HCEC 1CT (cell line): Measurements from ENCODE around the gene LRRC2.
A peak's percentile ranks its signal among the peaks of the same experiment; 100 is the strongest.
"Not testable (repeated sequence)": the region's sequence is repeated elsewhere in the genome, so short reads cannot be mapped to it uniquely, and the experiment has no call there.

Experiments used
- DNase-seq: peaks from one replicate; pipeline ENCODE4 v3.0.0-alpha.2; 2017

The LRRC2 gene

DNA sequence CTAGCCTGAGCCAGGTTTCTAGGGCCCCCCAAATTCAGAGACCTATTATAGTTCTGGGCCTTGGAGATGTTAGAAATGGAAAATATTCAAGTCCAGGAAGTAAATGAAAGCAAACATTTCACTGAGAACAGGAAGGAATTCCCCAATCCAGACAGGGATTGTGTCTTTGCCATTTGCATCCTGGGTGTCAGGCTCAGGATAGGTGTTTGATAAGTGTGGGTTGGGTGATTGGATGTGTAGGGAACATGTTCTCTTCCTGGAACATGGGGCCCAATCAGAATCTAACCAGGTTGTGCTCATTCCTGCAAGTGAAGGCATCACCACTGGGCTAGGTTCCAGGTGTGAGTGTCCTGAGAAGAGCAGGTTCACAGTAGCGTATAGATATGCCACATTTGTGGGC, 14.6 kb upstream of the LRRC2 start:
- DNase-seq = no peak

- DNase-seq = no peak
Measured at GRCh38 chr3:46579756-46580286, 13.7 kb upstream of the LRRC2 start.

DNA sequence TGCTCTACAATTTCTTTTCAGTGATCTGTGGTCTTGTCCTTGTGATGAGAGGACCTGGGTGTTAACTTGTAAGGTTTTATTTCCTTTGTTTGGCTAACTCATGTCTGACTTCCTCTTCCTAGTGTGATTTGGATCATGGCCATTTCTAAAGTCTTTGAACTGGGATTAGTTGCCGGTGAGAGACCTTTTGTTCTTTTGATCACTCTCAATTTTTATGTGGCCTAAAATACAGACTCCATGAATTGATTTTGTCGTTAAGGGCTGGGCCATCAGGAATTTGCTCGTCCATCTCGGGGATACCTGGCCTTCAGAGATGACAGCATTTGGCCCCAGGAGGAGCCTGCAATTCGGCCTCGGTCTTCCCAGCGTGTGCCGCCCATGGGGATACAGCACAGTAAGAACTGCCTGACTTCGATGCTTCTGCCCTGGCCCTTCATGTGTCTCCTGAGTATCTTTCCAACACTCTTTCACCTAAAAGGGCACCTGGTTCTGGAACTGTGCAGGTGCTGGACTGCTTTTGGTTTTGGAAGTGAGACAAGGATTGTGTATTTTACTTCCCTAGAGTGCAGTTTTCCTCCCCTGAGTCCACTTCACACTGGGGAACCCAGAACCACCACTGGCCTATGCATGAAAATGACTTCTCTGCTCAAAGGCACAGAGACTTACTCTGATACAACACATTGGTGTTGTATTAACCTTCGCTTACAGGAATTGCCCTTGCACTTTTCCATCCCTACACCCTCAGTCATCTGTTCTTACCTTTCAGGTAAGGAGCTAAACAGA, 13.1 kb upstream of the LRRC2 start:
- DNase-seq = no peak

- DNase-seq = not testable (repeated sequence)
Measured at GRCh38 chr3:46577580-46578249, 11.6 kb upstream of the LRRC2 start.

DNA sequence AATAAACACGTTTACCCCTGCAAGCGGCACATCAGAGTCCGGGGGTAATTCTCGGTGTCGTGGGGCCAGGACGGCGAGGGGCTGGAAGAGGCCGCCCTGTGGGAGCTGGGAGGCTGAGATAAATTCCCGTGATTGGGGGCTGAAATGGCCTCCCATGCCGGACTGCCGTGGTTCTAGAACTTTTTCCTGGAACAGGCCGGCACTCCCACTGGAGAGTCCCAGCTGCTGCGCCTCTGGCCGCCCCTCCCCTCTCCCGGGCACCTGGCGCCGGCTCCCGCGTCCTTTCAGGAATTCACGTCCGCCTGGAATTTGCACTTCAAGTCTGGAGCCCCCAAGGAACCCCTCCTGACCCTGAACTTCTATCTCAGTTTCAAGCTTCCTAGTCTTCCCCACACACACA, 10.8 kb upstream of the LRRC2 start:
- no peak for DNase-seq

DNA sequence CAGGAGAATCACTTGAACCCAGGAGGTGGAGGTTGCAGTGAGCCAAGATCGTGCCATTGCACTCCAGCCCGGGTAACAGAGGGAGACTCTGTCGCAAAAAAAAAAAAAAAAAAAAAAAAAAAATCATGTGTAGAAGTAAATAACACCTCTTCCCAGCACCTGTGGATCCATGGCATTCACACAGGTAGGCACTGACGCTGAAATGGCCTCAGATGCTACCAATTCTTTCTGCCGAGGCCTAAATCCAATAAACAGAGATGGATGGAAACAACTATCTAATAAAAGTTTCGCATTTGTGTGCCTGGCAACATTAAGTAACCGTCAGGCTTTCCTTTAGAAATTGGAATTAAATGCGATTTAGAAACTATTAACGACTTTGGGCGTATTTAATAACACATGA, 10.3 kb upstream of the LRRC2 start:
- no peak for DNase-seq

GRCh38 chr3:46575577-46576222, 9.6 kb upstream of the LRRC2 start:
- no peak for DNase-seq

DNA sequence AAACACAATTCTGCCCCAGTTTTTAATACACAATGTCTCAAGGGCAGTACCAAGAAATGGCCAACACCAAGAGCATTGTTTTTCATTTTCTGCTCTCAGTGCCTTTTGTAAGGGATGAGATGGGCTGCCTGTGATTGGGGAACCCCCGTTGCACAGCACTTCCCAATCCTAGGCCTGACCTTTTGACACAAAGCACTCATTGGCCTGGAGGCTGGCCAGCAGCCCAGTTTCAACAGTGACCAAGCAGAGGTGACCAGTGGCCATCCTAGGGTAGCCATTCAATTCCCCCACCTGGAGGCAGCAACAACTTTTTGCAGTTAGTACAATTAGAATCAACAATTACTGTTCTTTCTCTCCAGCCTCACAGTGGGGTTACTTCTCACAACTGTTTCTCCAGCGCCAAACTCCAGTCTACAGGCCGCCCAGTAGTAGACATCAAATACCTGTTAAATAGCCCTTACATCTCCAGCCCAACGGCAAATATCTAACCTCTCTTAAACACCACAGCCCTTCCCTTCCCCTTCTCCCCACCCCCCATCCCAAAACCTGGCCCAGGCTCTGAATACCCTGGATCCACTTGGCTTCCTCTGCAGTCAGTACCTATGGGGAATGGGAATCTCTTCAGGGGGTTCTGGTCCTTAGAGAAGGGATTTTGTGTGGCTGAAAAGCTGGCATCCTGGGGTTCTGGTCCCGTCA, 8.9 kb upstream of the LRRC2 start:
- DNase-seq = no peak

DNA sequence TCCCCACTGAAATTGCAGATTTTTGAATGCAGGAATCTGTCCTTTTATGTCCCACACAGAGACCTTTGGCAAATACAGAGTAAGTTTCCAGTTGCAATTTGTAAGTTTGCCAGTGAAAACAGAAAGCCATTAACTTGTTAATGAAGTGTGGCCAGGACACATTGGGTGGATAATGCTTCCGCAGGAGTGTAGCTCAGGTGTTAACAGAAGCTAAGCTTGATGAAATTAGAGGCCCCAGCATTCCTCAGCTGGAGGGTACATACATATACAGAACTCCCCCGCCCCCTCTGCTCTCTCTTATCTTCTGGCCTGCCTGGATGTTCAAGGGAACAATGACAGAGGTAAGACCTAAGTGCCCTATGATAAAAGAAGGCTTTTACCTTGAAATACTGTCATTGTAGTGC, 8.1 kb upstream of the LRRC2 start:
- no peak for DNase-seq

GRCh38 chr3:46573701-46574100, 7.6 kb upstream of the LRRC2 start:
- DNase-seq = no peak

- no peak for DNase-seq
Measured at GRCh38 chr3:46571684-46572083, 5.6 kb upstream of the LRRC2 start.

GRCh38 chr3:46565607-46566039, 479 bp downstream of the LRRC2 start:
- DNase-seq = no peak

DNA sequence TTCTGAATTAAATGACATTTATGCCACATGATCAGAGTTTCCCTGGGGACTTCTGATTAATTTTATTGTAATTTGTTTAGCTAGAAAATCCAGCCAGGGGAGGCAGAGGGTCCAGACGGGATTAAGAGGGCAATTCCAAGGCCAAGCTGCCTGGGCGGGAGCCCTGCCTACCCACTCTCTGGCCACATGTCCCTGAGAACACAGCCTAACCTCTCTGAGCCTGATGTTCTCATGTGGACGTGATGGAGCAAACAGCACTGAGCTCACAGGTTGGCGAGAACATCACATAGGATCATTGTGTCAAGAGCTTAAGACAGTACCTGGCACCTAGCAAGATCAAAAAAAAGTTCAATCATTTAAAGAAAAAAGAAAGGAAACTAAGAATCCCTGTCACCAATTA, 1.0 kb downstream of the LRRC2 start:
- no peak for DNase-seq

- DNase-seq = no peak
Measured at GRCh38 chr3:46564190-46565021, 1.7 kb downstream of the LRRC2 start.

- no peak for DNase-seq
Measured at GRCh38 chr3:46561951-46562350, 4.2 kb downstream of the LRRC2 start.

- no peak for DNase-seq
Measured at GRCh38 chr3:46561511-46561910, 4.6 kb downstream of the LRRC2 start.

- DNase-seq = no peak
Measured at GRCh38 chr3:46559091-46559704, 6.9 kb downstream of the LRRC2 start.

DNA sequence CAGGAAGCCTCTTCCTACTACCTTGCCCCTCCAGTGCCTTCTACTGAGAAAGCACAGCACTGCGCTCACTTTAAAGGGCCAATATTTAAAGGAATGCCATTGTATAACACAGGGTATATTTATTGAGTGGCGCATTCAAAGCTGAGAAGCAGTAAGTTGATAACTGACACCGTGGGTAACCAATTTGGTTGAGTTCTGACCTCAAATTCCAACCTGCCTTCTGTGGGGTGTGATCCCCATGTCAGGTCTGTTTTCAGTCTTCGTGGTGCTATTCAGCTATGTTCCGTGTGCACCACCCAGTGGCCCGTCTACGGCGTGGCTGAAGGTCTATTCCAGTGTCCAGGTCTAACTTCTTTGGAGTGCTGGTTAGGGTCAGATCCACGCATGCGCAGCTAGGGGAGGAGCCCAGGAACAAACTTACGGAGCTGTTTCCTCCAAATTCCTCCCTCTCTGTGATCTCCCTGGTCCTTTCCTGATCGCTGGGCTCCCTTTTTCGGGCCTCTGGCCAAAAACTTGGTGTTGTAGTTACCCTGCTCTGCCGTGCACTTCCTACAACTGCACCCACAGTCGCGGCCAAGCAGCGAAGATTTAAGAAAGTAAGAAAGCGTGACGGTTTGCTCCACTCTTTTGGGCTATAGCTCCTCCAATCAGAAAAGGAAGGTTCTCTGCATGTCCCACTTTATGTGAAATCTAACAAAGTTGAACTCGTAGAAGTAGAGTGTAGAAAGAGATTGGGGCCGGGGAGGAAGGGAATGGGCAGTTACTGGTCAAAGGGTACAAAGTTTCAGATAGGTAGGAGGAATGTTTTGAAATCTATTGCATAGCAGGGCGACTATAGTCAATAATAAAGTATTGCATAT, 7.7 kb downstream of the LRRC2 start:
- peak; percentile 91 for DNase-seq

DNA sequence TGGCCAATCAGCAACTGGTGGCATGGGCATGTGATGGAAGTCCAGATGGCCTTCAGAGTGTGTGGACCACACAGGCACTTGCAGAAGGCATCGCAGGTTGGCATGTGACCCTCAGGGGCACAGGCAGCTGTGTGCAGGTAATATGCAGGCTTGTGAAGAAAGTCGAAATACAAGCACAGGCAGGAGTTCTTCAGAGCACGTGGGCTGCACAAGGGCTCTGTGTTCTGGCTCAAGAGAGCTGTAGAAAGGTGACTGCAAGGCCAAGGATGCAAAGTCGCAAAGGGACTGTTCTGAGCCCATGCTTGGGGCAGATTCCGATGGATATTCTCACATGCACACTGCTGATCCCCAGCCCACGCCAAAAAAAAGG, 8.3 kb downstream of the LRRC2 start:
- DNase-seq = no peak

- no peak for DNase-seq
Measured at GRCh38 chr3:46553154-46553553, 12.9 kb downstream of the LRRC2 start.

DNA sequence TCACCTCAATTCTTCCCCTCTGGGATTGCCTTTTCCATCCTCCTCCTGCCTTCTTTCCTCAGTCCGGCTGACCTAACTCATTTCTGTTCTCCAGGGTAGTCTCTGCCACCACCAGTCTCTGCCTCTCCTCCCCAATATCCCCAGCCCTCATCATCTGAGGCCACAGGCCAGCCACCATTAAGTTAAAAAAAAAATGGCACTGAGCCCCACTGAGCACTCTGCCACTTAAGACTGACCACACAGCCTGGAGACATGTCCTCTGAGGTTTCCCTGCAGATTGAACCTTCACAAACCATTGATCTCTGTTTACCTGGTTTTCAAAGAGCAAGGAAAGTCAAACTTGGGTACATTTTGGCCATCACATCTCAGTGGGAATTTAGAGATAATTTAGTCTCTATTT, 13.6 kb downstream of the LRRC2 start:
- DNase-seq = no peak
